ENCODE data around the gene KLF7.

Gene KLF7

DNA sequence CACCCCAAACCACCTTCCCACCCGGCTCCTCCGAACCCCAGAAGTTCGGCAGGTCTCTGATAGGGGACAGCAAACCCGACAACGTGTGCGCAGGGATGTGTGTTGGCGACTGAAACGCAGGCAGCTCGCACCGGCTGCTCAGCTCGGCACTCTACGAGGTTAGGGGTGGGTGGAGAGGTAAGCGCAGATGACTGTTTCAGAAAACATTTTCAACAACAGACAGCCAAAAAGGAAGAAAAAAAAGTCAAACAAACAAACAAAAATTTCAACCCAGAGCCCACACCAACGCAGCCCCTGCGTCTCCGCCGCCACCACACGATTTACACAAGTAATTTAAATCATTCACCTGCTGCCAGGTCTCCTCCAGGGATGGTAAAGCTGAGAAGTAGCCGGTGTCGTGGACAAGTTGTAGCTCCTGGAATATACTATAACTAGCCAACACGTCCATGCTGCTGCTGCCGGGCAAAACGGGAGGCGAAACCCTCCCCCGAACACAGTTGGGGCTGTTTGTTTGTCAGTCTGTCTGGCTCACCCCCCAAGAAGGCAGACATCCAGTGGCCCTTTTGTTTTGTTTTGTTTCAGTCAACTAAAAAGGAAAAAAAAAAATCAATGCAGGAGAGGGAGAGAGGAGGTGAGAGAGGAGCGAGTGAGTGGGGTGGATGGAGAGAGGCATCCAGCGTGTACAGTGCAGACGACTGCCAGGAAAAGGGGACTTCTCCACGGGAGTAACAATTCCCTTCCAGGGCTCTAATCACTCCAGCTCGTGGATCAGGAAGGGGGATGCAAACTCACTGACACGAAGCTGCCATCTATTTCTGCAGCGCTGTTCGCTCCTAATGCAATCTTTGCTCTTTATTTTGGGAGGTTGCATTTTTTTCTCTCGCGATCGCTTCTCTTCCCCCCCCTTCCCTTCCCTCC is at the start of gene KLF7:
Gene KLF7, minus strand, starts transcription at position 828 of the 918 bp plus-strand sequence. Its CDS starts 380 bp downstream, at position 448.
- DNase-seq (ENCODE audit: low spot score): peak; percentile 76

DNA sequence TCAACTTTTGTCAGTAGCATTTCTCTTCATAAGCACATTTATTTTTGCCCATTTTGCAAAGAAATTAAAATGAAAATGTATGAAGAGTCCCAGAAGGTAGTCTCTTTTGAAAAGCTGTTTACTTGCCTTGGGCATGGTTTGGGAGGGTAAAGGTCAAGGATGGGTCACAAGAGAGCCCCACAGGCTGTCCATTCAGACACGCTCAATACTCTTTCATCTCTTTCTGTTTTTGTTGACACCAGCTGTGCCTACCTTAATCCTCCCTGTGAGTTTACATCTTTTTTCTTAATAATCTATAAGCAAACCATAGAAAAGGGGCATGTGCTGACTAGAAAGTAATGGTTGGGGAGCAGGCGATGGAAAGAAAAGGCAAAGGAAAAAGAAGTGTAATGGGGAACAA is 49.6 kb upstream of the KLF7 start:
- DNase-seq (ENCODE audit: low spot score): no peak

DNA sequence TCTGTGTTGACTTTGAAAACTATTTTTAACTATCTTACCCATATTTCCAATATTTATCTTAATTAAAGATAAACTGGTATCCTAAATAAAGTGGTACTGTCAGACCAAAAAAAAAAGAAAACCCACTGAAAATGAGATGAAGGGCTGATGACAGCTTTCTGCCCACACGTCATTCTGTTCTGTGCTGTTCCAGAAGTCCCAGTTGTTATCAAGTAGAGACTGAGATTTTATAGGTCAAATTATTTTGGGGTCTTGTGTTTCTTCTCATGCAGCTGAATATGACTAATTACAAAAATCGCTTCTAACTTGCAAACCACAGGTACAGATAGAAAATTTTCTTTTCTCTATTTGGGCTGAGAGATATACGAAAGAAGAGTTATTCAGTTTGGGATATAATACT is 48.7 kb upstream of the KLF7 start:
- DNase-seq (ENCODE audit: low spot score): no peak

- peak; percentile 89 for DNase-seq (ENCODE audit: low spot score)
These were observed 40.3 kb upstream of the KLF7 start for GRCh38 chr2:207206011-207206410.

GRCh38 chr2:207205173-207205957 is 39.6 kb upstream of the KLF7 start:
- DNase-seq (ENCODE audit: low spot score): no peak

DNA sequence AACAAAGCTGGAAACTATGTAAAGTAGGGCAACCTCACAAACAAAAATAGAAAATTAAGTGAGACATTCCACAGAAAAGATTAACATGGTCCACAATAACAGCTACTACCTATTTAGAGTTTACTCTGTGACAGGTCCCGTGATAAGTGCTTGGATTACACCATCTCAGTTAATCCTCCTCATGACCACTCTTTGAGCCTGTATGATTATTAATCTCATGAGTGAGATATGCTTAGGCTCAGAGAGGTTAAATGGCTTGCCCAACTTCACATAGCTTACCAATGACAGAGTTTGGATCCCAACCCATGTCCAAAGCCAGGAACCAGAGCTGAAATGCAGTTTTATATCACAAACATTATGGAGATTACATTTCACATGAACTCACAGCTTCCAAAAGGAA is 37.3 kb upstream of the KLF7 start:
- DNase-seq (ENCODE audit: low spot score): no peak

- DNase-seq (ENCODE audit: low spot score): no peak
These were observed 36.9 kb upstream of the KLF7 start for GRCh38 chr2:207202645-207203044.

DNA sequence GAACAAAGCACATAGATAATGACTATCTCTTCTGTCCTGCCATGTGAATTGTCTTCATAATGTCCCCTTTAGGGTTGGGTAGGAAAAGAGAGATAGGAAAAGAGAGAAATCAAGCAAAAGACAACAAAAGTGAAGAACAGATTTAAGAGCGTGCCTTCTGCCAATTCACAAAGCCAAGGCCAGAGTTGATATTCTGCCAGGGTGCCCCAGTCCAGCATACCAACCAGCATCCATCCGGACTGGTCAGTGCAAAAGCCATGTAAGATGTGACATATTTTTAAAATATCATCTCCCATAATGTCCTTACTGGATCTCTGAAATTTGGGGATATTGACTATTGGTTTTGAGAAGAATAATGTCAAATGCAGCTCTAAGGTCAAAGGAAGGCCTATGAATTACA is 35.7 kb upstream of the KLF7 start:
- peak; percentile 74 for DNase-seq (ENCODE audit: low spot score)

GRCh38 chr2:207200136-207200535 is 34.4 kb upstream of the KLF7 start:
- no peak for DNase-seq (ENCODE audit: low spot score)

- no peak for DNase-seq (ENCODE audit: low spot score)
These were observed 28.3 kb upstream of the KLF7 start for GRCh38 chr2:207194028-207194427.

GRCh38 chr2:207188626-207189419 is 23.1 kb upstream of the KLF7 start:
- no peak for DNase-seq (ENCODE audit: low spot score)

DNA sequence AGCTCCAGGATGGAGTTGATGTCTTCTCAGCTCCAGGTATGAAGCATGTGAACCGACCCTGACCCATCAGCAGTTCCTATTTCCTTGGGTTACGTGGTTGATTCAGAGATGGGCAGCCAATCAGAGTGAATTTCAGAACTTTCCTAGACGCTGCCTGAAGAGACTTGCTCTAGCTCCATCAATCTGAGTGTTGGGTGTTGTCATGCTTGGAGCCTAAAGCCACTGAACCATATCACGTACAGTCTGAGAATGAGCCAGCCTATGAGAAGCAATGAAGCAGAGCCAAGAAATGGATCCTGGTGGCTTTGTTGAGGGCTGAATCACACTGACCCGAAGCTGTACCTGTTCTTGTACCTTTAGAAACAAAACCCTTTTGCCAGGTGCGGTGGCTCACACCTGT is 19.6 kb upstream of the KLF7 start:
- no peak for DNase-seq (ENCODE audit: low spot score)

- DNase-seq (ENCODE audit: low spot score): no peak
These were observed 19.0 kb upstream of the KLF7 start for GRCh38 chr2:207184768-207185167.

DNA sequence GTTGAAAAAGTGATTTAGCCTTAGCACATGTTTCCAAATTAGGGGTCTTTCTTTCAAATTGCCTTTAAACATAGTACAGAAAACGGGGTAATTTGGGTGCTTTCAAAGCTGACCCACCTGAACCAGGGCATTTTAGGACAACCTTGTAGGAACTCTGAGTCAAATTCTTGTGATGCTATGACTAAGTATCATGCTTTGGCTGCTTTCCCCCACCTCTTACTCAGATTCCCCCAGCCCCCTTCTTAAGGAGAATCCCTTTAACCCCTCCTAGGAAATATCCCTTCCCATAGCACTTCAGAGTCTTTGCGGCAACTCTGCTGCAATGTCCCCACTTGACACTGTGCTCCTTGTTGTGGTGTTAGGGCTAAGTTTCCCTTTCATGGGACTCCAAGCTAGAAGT is 18.6 kb upstream of the KLF7 start:
- no peak for DNase-seq (ENCODE audit: low spot score)

DNA sequence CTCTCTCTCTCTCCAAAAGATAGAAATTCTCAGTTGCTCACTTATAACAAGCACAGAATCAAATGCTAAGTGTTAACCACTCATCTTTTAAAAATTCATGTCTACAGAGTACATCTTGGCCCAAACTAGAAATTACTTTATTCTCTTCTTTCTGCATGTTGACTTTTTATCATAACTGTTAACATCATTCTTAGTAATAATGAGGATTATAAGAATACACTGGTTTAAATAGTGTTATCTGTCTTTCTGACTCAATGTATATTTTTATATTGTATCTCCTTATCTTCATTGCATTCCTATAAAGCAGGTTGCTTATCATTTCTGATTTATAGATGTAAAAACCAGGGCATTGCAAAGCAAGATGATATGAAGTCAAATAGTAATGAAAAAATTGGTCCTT is 17.8 kb upstream of the KLF7 start:
- no peak for DNase-seq (ENCODE audit: low spot score)

GRCh38 chr2:207182911-207183310 is 17.2 kb upstream of the KLF7 start:
- no peak for DNase-seq (ENCODE audit: low spot score)

- DNase-seq (ENCODE audit: low spot score): no peak
These were observed 16.0 kb upstream of the KLF7 start for GRCh38 chr2:207181526-207182274.

DNA sequence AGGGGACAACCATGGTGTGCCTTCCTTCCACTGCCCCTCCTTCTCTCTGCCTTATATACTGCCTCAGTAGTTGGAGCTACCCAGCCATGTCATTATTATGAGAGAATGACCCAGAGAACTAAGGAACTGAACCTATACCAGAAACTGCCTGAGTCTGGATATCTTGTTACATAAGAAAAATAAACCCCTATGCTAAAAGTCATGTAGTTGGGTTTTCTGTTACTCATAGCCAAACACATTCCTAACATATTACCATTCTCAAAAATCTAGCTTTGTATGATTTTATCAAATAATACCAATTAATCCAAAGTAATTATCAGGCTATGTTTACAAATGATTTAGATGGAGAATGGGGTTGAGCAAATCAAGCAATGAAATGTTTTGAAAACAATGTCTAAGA is 15.0 kb upstream of the KLF7 start:
- no peak for DNase-seq (ENCODE audit: low spot score)

DNA sequence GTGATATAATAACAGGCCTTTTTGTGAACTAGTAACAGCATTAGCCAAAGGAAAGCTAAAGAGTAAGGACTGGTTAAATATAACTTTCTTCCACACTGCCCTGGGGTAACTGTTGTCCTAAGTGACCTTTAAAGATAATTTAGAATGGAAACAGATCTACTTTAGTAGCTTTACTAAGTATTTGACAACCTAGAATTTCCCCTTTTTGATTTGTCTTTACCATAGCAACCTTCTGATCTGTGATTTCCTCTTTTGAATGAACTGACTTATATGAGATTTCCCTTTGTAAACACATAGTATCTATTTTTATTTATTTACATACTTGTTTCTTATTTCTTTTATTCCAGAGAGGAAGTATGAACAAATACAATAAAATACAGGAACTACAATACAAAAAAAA is 10.5 kb upstream of the KLF7 start:
- DNase-seq (ENCODE audit: low spot score): no peak

- DNase-seq (ENCODE audit: low spot score): no peak
These were observed 7.9 kb upstream of the KLF7 start for GRCh38 chr2:207173641-207174040.

DNA sequence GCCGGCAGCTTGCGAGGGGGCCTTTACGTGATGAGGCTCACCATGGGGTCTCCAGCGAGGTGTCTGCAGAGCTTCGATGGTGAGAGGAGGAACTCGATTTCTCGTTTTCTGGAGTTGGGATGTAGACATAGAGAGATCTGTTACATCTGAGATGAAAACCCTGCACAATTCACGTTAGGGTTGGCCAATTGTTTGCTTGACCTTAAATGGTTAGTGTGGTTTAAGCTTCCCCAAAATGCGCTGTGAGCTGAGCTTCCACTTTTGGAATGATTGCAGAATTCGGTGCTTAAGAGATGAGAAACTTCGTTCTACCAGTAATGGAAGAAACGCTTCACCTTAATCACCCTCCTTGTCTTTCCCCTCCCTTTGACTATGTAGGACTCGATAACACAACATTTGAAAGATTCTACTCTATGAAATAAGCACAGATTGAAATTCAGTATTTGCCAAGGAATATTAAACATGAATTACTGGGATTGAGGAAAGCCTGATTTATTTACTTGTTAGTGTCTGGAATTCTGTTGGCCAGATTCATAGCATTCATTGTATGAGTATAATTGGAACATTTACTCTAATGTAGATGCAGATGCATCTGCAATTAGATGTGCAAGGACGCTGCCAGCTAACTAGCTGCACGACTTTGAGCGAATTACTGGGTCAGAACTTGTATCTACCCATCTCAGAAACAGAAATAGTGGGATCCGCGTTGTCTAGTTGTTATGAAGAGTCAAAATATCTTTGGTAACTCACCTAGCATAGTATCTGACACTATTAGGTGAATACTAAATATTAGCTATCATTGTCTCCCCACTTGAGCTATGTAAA is 1.6 kb upstream of the KLF7 start:
- peak; percentile 59 for DNase-seq (ENCODE audit: low spot score)
